ENCODE measurements around the gene RABL2B.
"Not testable (repeated sequence)": the region's sequence is repeated elsewhere in the genome, so short reads cannot be mapped to it uniquely, and the experiment has no call there.

Gene RABL2B

GRCh38 chr22:50749302-50750074, 33.9 kb downstream of the RABL2B start:
- not testable (repeated sequence) for H3K9me3 ChIP-seq (ENCODE audit: insufficient read depth, low read length, severe bottlenecking); H4K20me1 ChIP-seq (ENCODE audit: insufficient read depth, low read length); DNase-seq; H3K4me1 ChIP-seq (ENCODE audit: insufficient read depth, low read length); H3K4me2 ChIP-seq (ENCODE audit: insufficient read depth, low read length); ATAC-seq (ENCODE audit: insufficient read depth, low read depth); H3K27me3 ChIP-seq (ENCODE audit: insufficient read depth, low read length, poor library complexity); H3K4me3 ChIP-seq (ENCODE audit: low read depth in 1 of 2, low read length in 2 of 2); H3K27ac ChIP-seq (ENCODE audit: low read length); H3K36me3 ChIP-seq (ENCODE audit: insufficient read depth, low read length); H3K79me2 ChIP-seq (ENCODE audit: insufficient read depth, low read length); H3K9ac ChIP-seq (ENCODE audit: low read depth, low read length); H2AFZ ChIP-seq (ENCODE audit: low read depth, low read length)

GRCh38 chr22:50748630-50749029, 34.8 kb downstream of the RABL2B start:
- H3K4me2 ChIP-seq (ENCODE audit: insufficient read depth, low read length); H4K20me1 ChIP-seq (ENCODE audit: insufficient read depth, low read length); H3K4me1 ChIP-seq (ENCODE audit: insufficient read depth, low read length); H3K79me2 ChIP-seq (ENCODE audit: insufficient read depth, low read length); H3K9me3 ChIP-seq (ENCODE audit: insufficient read depth, low read length, severe bottlenecking); ATAC-seq (ENCODE audit: insufficient read depth, low read depth); H3K27ac ChIP-seq (ENCODE audit: low read length); H3K9ac ChIP-seq (ENCODE audit: low read depth, low read length); H2AFZ ChIP-seq (ENCODE audit: low read depth, low read length); H3K4me3 ChIP-seq (ENCODE audit: low read depth in 1 of 2, low read length in 2 of 2); DNase-seq; H3K27me3 ChIP-seq (ENCODE audit: insufficient read depth, low read length, poor library complexity); H3K36me3 ChIP-seq (ENCODE audit: insufficient read depth, low read length): not testable (repeated sequence)

DNA sequence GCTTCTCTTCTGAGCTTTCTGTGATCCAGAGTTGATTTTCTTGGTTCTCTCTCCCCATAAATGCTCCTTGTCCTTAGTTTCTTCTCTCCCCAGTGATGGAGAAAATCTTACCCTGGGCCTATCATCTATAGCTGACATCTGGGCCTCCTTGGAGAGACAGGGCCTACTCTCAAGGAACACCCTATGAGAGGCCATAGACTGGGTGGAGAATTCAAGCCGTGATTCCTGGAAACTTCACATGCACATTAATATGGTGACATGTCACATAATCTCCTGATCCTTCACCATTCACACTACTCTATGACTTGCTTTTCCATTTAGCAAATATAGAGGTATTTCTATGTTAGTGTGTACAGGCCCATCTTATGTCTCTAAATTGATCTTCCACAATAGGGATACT, 35.9 kb downstream of the RABL2B start:
- not testable (repeated sequence) for DNase-seq; H3K4me1 ChIP-seq (ENCODE audit: insufficient read depth, low read length); ATAC-seq (ENCODE audit: insufficient read depth, low read depth); H2AFZ ChIP-seq (ENCODE audit: low read depth, low read length); H3K27me3 ChIP-seq (ENCODE audit: insufficient read depth, low read length, poor library complexity); H3K79me2 ChIP-seq (ENCODE audit: insufficient read depth, low read length); H4K20me1 ChIP-seq (ENCODE audit: insufficient read depth, low read length); H3K4me2 ChIP-seq (ENCODE audit: insufficient read depth, low read length); H3K9me3 ChIP-seq (ENCODE audit: insufficient read depth, low read length, severe bottlenecking); H3K9ac ChIP-seq (ENCODE audit: low read depth, low read length); H3K36me3 ChIP-seq (ENCODE audit: insufficient read depth, low read length); H3K27ac ChIP-seq (ENCODE audit: low read length); H3K4me3 ChIP-seq (ENCODE audit: low read depth in 1 of 2, low read length in 2 of 2)

DNA sequence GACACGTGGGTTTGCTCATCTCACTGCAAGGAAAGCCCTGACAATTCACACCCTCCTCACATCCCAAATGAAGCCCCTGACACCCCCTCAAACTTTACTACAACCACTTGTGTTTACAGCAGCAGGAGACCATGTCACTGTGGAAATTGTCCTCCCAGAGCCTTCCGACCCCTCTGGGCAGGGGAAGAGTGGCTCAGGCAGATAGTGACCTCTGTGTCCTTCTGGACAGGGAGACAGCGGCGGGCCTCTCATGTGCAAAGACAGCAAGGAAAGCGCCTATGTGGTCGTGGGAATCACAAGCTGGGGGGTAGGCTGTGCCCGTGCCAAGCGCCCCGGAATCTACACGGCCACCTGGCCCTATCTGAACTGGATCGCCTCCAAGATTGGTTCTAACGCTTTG, 39.0 kb downstream of the RABL2B start:
- not testable (repeated sequence) for H3K9me3 ChIP-seq (ENCODE audit: insufficient read depth, low read length, severe bottlenecking); H3K9ac ChIP-seq (ENCODE audit: low read depth, low read length); H3K27ac ChIP-seq (ENCODE audit: low read length); H3K36me3 ChIP-seq (ENCODE audit: insufficient read depth, low read length); H4K20me1 ChIP-seq (ENCODE audit: insufficient read depth, low read length); ATAC-seq (ENCODE audit: insufficient read depth, low read depth); H3K4me2 ChIP-seq (ENCODE audit: insufficient read depth, low read length); DNase-seq; H3K27me3 ChIP-seq (ENCODE audit: insufficient read depth, low read length, poor library complexity); H3K79me2 ChIP-seq (ENCODE audit: insufficient read depth, low read length); H3K4me1 ChIP-seq (ENCODE audit: insufficient read depth, low read length); H3K4me3 ChIP-seq (ENCODE audit: low read depth in 1 of 2, low read length in 2 of 2); H2AFZ ChIP-seq (ENCODE audit: low read depth, low read length)

DNA sequence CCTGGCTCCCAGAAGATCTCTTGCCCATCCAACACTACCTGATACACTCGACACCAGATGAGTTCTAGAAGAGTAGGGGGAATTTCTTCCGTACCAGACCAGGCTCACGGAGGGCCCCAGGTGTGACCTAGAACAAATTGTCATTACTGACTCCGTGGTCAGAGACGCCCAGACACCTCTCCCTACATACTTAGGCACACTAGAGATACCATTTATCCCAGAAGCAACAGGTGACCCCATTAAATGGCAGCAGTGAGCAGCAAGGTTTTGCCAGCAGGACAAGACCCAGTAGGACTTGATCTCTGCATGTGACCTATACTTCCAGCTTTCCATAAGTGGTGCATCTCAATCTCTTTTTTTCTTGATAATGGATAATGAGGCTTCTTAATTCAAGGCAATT, 42.7 kb downstream of the RABL2B start:
- H3K9ac ChIP-seq (ENCODE audit: low read depth, low read length); H3K4me3 ChIP-seq (ENCODE audit: low read depth in 1 of 2, low read length in 2 of 2); H3K36me3 ChIP-seq (ENCODE audit: insufficient read depth, low read length); DNase-seq; H3K9me3 ChIP-seq (ENCODE audit: insufficient read depth, low read length, severe bottlenecking); ATAC-seq (ENCODE audit: insufficient read depth, low read depth); H3K4me2 ChIP-seq (ENCODE audit: insufficient read depth, low read length); H3K27ac ChIP-seq (ENCODE audit: low read length); H2AFZ ChIP-seq (ENCODE audit: low read depth, low read length); H3K27me3 ChIP-seq (ENCODE audit: insufficient read depth, low read length, poor library complexity); H3K4me1 ChIP-seq (ENCODE audit: insufficient read depth, low read length); H4K20me1 ChIP-seq (ENCODE audit: insufficient read depth, low read length); H3K79me2 ChIP-seq (ENCODE audit: insufficient read depth, low read length): not testable (repeated sequence)

GRCh38 chr22:50739894-50740293, 43.5 kb downstream of the RABL2B start:
- ATAC-seq (ENCODE audit: insufficient read depth, low read depth) (no peak), DNase-seq (no peak)
- no peak overlapping the region for H3K27ac ChIP-seq (ENCODE audit: low read length)
- no peaks in the 10 kb centered on the region for H3K36me3 ChIP-seq (ENCODE audit: insufficient read depth, low read length)
- H2AFZ ChIP-seq (ENCODE audit: low read depth, low read length) = no peak overlapping the region
- H3K9ac ChIP-seq (ENCODE audit: low read depth, low read length) = no peak overlapping the region
- H4K20me1 ChIP-seq (ENCODE audit: insufficient read depth, low read length) = no peaks in the 10 kb centered on the region
- H3K79me2 ChIP-seq (ENCODE audit: insufficient read depth, low read length) = no peaks in the 10 kb centered on the region
- no peak for TF ChIP-seq EZH2 (IDR thresholded peaks at IDR 0.05; ENCODE audit: borderline replicate concordance, low read depth, low read length, severe bottlenecking)
- TF ChIP-seq, protein P1, sequence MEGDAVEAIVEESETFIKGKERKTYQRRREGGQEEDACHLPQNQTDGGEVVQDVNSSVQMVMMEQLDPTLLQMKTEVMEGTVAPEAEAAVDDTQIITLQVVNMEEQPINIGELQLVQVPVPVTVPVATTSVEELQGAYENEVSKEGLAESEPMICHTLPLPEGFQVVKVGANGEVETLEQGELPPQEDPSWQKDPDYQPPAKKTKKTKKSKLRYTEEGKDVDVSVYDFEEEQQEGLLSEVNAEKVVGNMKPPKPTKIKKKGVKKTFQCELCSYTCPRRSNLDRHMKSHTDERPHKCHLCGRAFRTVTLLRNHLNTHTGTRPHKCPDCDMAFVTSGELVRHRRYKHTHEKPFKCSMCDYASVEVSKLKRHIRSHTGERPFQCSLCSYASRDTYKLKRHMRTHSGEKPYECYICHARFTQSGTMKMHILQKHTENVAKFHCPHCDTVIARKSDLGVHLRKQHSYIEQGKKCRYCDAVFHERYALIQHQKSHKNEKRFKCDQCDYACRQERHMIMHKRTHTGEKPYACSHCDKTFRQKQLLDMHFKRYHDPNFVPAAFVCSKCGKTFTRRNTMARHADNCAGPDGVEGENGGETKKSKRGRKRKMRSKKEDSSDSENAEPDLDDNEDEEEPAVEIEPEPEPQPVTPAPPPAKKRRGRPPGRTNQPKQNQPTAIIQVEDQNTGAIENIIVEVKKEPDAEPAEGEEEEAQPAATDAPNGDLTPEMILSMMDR (IDR thresholded peaks at IDR 0.05; ENCODE audit: borderline replicate concordance, extremely low read depth, low read length, poor library complexity, severe bottlenecking) = no peak
- no peak overlapping the region for H3K4me3 ChIP-seq (ENCODE audit: low read depth in 1 of 2, low read length in 2 of 2)
- no peaks in the 10 kb centered on the region for H3K4me1 ChIP-seq (ENCODE audit: insufficient read depth, low read length)
- H3K9me3 ChIP-seq (ENCODE audit: insufficient read depth, low read length, severe bottlenecking) = no peaks in the 10 kb centered on the region
- H3K4me2 ChIP-seq (ENCODE audit: insufficient read depth, low read length) = no peak overlapping the region
- H3K27me3 ChIP-seq (ENCODE audit: insufficient read depth, low read length, poor library complexity) = peaks cover 8% of the 10 kb centered on the region
